MCF 10A (cell line): ENCODE results near the gene FAHD1. TPM values are rescaled to one million over a fixed set of nuclear protein-coding genes. Genes with fewer than 3 reads are reported as not detected.

ENCODE experiments used
- BruUV-seq: library from RNA; stranded (reverse); fragments of 400-500 nt; replicated peaks from 2 replicates; lab custom pipeline; 2021; lab: Mats Ljungman, UMichigan
- CTCF ChIA-PET: fragments of 300-600 bp; sonication (Branson Sonifier 250); formaldehyde crosslinking; extraction: SDS; loops from one replicate; lab custom pipeline; 2021; ENCODE audit warnings: antibody characterized with exemption, inconsistent platforms; lab: Yijun Ruan, JAX
- POLR2A ChIA-PET: fragments of 300-600, 350-650 bp; sonication (Branson Sonifier 250); formaldehyde crosslinking; extraction: SDS; loops from one replicate; lab custom pipeline; 2020; ENCODE audit warnings: antibody characterized with exemption, inconsistent platforms; lab: Yijun Ruan, JAX
- DNase-seq: peaks from one replicate; pipeline ENCODE4 v3.0.0-alpha.2; 2018; ENCODE audit not compliant: unreplicated experiment
- H3K27ac Mint-ChIP-seq: one replicate; pipeline ENCODE4 v1.8.0; 2022; ENCODE audit warnings: mild to moderate bottlenecking, low read depth, mixed read lengths; ENCODE audit not compliant: unreplicated experiment
- H3K27me3 Mint-ChIP-seq: one replicate; pipeline ENCODE4 v1.8.0; 2022; ENCODE audit warnings: mixed read lengths; ENCODE audit not compliant: insufficient read depth, unreplicated experiment
- H3K36me3 Mint-ChIP-seq: one replicate; pipeline ENCODE4 v1.8.0; 2022; ENCODE audit warnings: mild to moderate bottlenecking, moderate library complexity, mixed read lengths; ENCODE audit not compliant: insufficient read depth, unreplicated experiment
- H3K4me1 Mint-ChIP-seq: one replicate; pipeline ENCODE4 v1.8.0; 2022; ENCODE audit warnings: mixed read lengths; ENCODE audit not compliant: insufficient read depth, unreplicated experiment
- H3K4me3 Mint-ChIP-seq: one replicate; pipeline ENCODE4 v1.8.0; 2022; ENCODE audit warnings: mild to moderate bottlenecking, moderate library complexity, mixed read lengths; ENCODE audit not compliant: unreplicated experiment
- H3K9me3 Mint-ChIP-seq: one replicate; pipeline ENCODE4 v1.8.0; 2022; ENCODE audit warnings: mixed read lengths; ENCODE audit not compliant: unreplicated experiment
- CTCF ChIP-seq: fragments of 200-600 bp; IDR thresholded peaks from one replicate; pipeline ENCODE4 v1.8.0; 2022; ENCODE audit warnings: antibody characterized with exemption, mild to moderate bottlenecking; ENCODE audit not compliant: unreplicated experiment
- intact Hi-C: fragments of 100-400 bp; cut with micrococcal nuclease; formaldehyde crosslinking; loops from 2 replicates; pipeline ENCODE4 v1.14.1; 2022
- total RNA-seq: library from RNA; stranded (reverse); gene quantifications from 2 replicates; pipeline ENCODE4 v1.2.3, GENCODE V29; 2022

FAHD1 gene
- total RNA-seq, 1 experiment from 2014 or later = 21.4 TPM

- H3K4me3 Mint-ChIP-seq = no peak overlapping the region
Measured at GRCh38 chr16:1792836-1793577, 34.0 kb upstream of the FAHD1 start.

DNA sequence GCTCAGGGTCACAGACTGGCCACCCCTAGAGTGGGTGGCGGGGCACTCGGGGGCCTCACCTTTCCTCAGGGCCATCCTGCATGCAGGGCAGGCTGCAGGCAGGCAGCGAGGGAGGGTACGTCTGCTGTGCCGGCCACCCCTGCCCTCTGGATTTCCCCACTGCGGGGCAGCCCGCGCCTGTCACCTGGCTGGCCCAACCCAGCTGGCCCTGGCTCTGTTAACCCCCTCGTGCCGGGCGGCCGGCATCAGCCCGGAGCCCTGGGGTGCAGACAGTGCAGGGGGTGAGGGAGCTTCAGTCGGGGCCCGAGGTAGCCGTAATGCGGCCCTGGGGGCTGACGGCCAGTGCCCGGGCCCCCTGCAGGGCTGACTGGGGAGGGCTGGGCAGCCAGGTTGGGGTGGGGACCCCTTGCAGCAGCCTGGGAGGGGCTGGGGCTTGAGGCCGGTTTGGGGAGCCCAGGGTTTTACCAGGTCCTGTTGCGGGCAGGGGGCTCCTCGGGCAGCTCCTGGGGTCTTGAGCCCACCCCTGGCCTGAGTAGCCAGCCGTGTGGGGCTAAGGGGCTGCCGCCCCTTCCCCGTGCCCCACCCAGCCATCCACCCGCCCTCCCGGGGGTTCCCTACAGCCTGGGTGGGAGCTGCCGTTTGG lies 33.3 kb upstream of the FAHD1 start, which contains the start of gene IGFALS:
TSS of gene IGFALS (minus strand) at position 128 of the 643 bp plus-strand sequence. CDS start at position 75, 53 bp downstream.
- ChIA-PET POLR2A (interaction anchor here (0.7 to 1.1 kb wide), 2 partner anchors 8 to 11 kb away, joined by 3 to 6 read pairs; partner anchors contain the start of genes NUBP2 and SPSB3), CTCF (interaction anchor here (0.6 kb wide), 2 partner anchors 29 to 483 kb away, joined by 3 read pairs; no protein-coding TSS in a partner anchor)
- Mint-ChIP-seq H3K9me3 (no peaks in the 10 kb centered on the region), H3K27me3 (no peaks in the 10 kb centered on the region), H3K4me1 (no peaks in the 10 kb centered on the region), H3K4me3 (no peak within 1 kb of the TSS), H3K27ac (no peak within 1 kb of the TSS), H3K36me3 (no peaks in the 10 kb centered on the region)
- no peak for DNase-seq
- intact Hi-C loops = no loop called here
- BruUV-seq = no TSS peak
- no peak for TF ChIP-seq CTCF

More at GRCh38 chr16:1792836-1793577, 34.0 kb upstream of the FAHD1 start:
- Mint-ChIP-seq H3K36me3 (no peaks in the 10 kb centered on the region), H3K9me3 (no peaks in the 10 kb centered on the region), H3K27me3 (no peaks in the 10 kb centered on the region), H3K27ac (no peak overlapping the region), H3K4me1 (no peaks in the 10 kb centered on the region)
- POLR2A ChIA-PET = interaction anchor here (0.6 to 1.1 kb wide), 3 partner anchors 9 to 10 kb away, joined by 3 to 6 read pairs (median 3); partner anchors contain the start of genes NUBP2 and SPSB3
- no peak for DNase-seq
- no peak for TF ChIP-seq CTCF
- BruUV-seq = no TSS peak
- intact Hi-C loops = no loop called here
- CTCF ChIA-PET = interaction anchor here (0.5 to 0.6 kb wide), 3 partner anchors 30 to 482 kb away, joined by 3 read pairs; no protein-coding TSS in a partner anchor

- no peaks in the 10 kb centered on the region for H3K27me3 Mint-ChIP-seq
- no peak overlapping the region for H3K4me3 Mint-ChIP-seq
- no peak overlapping the region for H3K27ac Mint-ChIP-seq
- no peaks in the 10 kb centered on the region for H3K9me3 Mint-ChIP-seq
- no peak for DNase-seq
- no peak for TF ChIP-seq CTCF
- CTCF ChIA-PET = no interaction called here
- BruUV-seq = no TSS peak
- H3K4me1 Mint-ChIP-seq = no peaks in the 10 kb centered on the region
- H3K36me3 Mint-ChIP-seq = no peaks in the 10 kb centered on the region
- POLR2A ChIA-PET = no interaction called here
- intact Hi-C loops = no loop called here
Measured at GRCh38 chr16:1794221-1794871, 32.7 kb upstream of the FAHD1 start.
